Measurements from ENCODE around the gene S100A1. TPM values are rescaled to one million over a fixed set of nuclear protein-coding genes. Genes with fewer than 3 reads are reported as not detected.

S100A1 gene
- total and polyA plus RNA-seq, 2 of the 13 experiments (the other 11 are each of a cell fraction or from before 2014, with no cell fraction given): 120 to 251 TPM

DNA sequence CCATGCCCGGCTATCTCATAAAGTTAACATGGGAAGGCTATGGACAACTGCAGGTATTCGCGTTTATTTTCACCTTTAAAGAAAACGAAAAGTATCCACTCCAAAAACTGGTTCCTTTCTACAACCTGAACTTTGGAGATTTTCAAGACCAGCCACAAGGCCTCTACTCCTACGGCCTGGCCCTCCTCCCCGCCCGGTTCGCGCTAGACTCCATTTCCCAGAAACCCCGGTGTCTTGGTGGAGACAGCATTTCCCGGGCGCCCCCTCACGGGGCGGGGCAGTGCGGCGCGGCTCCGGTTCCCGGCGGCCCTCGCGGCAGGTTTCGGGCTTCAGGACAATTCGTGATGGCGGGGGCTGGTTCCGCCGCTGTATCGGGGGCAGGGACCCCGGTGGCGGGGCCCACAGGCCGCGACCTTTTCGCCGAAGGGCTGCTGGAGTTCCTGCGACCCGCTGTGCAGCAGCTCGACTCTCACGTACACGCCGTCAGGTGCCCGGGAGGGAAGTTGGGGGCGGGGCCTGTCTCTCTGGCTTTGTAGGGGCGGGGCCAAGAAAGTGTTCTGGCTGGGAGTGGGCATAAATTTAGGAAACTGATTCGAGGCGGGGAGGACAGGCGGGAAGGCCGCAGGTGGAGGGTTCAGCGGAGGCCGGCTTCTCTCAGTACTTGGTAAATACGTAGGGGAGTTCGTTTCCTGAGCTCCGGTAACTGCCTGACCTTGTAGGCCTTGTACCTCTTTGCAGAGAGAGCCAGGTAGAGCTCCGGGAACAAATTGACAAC is 30.4 kb downstream of the S100A1 start, which contains the start of gene SNAPIN (continued):
- TF ChIP-seq, protein P1, sequence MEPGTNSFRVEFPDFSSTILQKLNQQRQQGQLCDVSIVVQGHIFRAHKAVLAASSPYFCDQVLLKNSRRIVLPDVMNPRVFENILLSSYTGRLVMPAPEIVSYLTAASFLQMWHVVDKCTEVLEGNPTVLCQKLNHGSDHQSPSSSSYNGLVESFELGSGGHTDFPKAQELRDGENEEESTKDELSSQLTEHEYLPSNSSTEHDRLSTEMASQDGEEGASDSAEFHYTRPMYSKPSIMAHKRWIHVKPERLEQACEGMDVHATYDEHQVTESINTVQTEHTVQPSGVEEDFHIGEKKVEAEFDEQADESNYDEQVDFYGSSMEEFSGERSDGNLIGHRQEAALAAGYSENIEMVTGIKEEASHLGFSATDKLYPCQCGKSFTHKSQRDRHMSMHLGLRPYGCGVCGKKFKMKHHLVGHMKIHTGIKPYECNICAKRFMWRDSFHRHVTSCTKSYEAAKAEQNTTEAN (CRISPR knock-in tag; conservative IDR thresholded peaks at IDR 0.05): peak; percentile 52; the same call in 1 of the 2 replicates
- no peak for TF ChIP-seq SMC3 (IDR thresholded peaks at IDR 0.05; ENCODE audit: low read length)
- TF ChIP-seq, protein P2, sequence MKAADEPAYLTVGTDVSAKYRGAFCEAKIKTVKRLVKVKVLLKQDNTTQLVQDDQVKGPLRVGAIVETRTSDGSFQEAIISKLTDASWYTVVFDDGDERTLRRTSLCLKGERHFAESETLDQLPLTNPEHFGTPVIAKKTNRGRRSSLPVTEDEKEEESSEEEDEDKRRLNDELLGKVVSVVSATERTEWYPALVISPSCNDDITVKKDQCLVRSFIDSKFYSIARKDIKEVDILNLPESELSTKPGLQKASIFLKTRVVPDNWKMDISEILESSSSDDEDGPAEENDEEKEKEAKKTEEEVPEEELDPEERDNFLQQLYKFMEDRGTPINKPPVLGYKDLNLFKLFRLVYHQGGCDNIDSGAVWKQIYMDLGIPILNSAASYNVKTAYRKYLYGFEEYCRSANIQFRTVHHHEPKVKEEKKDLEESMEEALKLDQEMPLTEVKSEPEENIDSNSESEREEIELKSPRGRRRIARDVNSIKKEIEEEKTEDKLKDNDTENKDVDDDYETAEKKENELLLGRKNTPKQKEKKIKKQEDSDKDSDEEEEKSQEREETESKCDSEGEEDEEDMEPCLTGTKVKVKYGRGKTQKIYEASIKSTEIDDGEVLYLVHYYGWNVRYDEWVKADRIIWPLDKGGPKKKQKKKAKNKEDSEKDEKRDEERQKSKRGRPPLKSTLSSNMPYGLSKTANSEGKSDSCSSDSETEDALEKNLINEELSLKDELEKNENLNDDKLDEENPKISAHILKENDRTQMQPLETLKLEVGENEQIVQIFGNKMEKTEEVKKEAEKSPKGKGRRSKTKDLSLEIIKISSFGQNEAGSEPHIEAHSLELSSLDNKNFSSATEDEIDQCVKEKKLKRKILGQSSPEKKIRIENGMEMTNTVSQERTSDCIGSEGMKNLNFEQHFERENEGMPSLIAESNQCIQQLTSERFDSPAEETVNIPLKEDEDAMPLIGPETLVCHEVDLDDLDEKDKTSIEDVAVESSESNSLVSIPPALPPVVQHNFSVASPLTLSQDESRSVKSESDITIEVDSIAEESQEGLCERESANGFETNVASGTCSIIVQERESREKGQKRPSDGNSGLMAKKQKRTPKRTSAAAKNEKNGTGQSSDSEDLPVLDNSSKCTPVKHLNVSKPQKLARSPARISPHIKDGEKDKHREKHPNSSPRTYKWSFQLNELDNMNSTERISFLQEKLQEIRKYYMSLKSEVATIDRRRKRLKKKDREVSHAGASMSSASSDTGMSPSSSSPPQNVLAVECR (CRISPR knock-in tag; IDR thresholded peaks at IDR 0.05; ENCODE audit: borderline replicate concordance): peak; percentile 77
- no peak for TF ChIP-seq ZNF816 (CRISPR knock-in tag; IDR thresholded peaks at IDR 0.05; ENCODE audit: borderline replicate concordance)
- TF ChIP-seq, protein P3, sequence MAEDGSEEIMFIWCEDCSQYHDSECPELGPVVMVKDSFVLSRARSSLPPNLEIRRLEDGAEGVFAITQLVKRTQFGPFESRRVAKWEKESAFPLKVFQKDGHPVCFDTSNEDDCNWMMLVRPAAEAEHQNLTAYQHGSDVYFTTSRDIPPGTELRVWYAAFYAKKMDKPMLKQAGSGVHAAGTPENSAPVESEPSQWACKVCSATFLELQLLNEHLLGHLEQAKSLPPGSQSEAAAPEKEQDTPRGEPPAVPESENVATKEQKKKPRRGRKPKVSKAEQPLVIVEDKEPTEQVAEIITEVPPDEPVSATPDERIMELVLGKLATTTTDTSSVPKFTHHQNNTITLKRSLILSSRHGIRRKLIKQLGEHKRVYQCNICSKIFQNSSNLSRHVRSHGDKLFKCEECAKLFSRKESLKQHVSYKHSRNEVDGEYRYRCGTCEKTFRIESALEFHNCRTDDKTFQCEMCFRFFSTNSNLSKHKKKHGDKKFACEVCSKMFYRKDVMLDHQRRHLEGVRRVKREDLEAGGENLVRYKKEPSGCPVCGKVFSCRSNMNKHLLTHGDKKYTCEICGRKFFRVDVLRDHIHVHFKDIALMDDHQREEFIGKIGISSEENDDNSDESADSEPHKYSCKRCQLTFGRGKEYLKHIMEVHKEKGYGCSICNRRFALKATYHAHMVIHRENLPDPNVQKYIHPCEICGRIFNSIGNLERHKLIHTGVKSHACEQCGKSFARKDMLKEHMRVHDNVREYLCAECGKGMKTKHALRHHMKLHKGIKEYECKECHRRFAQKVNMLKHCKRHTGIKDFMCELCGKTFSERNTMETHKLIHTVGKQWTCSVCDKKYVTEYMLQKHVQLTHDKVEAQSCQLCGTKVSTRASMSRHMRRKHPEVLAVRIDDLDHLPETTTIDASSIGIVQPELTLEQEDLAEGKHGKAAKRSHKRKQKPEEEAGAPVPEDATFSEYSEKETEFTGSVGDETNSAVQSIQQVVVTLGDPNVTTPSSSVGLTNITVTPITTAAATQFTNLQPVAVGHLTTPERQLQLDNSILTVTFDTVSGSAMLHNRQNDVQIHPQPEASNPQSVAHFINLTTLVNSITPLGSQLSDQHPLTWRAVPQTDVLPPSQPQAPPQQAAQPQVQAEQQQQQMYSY (CRISPR knock-in tag; IDR thresholded peaks at IDR 0.05): 0 out of 2 replicates have a peak, but pooled peaks have one; percentile 31
- TF ChIP-seq PHF20 (CRISPR knock-in tag; IDR thresholded peaks at IDR 0.05): peak; percentile 75
- TF ChIP-seq, protein P4, sequence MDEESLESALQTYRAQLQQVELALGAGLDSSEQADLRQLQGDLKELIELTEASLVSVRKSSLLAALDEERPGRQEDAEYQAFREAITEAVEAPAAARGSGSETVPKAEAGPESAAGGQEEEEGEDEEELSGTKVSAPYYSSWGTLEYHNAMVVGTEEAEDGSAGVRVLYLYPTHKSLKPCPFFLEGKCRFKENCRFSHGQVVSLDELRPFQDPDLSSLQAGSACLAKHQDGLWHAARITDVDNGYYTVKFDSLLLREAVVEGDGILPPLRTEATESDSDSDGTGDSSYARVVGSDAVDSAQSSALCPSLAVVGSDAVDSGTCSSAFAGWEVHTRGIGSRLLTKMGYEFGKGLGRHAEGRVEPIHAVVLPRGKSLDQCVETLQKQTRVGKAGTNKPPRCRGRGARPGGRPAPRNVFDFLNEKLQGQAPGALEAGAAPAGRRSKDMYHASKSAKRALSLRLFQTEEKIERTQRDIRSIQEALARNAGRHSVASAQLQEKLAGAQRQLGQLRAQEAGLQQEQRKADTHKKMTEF (CRISPR knock-in tag; IDR thresholded peaks at IDR 0.05): peak; percentile 82
- 0 out of 2 replicates have a peak, but pooled peaks have one; percentile 59 for TF ChIP-seq ZNF235 (CRISPR knock-in tag; IDR thresholded peaks at IDR 0.05; ENCODE audit: borderline replicate concordance)
- TF ChIP-seq ZNF331 (CRISPR knock-in tag; IDR thresholded peaks at IDR 0.05): peak; percentile 29; the same call in 1 of the 2 replicates
- TF ChIP-seq GPN1 (CRISPR knock-in tag; IDR thresholded peaks at IDR 0.05; ENCODE audit: borderline replicate concordance): no peak
- TF ChIP-seq, protein P5, sequence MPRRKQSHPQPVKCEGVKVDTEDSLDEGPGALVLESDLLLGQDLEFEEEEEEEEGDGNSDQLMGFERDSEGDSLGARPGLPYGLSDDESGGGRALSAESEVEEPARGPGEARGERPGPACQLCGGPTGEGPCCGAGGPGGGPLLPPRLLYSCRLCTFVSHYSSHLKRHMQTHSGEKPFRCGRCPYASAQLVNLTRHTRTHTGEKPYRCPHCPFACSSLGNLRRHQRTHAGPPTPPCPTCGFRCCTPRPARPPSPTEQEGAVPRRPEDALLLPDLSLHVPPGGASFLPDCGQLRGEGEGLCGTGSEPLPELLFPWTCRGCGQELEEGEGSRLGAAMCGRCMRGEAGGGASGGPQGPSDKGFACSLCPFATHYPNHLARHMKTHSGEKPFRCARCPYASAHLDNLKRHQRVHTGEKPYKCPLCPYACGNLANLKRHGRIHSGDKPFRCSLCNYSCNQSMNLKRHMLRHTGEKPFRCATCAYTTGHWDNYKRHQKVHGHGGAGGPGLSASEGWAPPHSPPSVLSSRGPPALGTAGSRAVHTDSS (CRISPR knock-in tag; conservative IDR thresholded peaks at IDR 0.05): no peak
- TF ChIP-seq, protein P6, sequence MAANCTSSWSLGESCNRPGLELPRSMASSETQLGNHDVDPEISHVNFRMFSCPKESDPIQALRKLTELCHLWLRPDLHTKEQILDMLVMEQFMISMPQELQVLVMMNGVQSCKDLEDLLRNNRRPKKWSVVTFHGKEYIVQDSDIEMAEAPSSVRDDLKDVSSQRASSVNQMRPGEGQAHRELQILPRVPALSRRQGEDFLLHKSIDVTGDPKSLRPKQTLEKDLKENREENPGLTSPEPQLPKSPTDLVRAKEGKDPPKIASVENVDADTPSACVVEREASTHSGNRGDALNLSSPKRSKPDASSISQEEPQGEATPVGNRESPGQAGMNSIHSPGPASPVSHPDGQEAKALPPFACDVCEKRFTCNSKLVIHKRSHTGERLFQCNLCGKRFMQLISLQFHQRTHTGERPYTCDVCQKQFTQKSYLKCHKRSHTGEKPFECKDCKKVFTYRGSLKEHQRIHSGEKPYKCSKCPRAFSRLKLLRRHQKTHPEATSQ (CRISPR knock-in tag; IDR thresholded peaks at IDR 0.05; ENCODE audit: borderline replicate concordance): no peak
- TF ChIP-seq ZBTB38 (CRISPR knock-in tag; IDR thresholded peaks at IDR 0.05): peak; percentile 80; the same call in 1 of the 2 replicates
- TF ChIP-seq ZFY (CRISPR knock-in tag; IDR thresholded peaks at IDR 0.05): peak; percentile 97
